HepG2 (cell line): Measurements from ENCODE around the gene MEA1. TPM values are rescaled to one million over a fixed set of nuclear protein-coding genes. Genes with fewer than 3 reads are reported as not detected.

Source experiments
- EEA1 ChIP-seq: sonication (generic); formaldehyde crosslinking; IDR thresholded peaks from 2 replicates; pipeline ENCODE4 v1.5.1; 2020; ENCODE audit warnings: mild to moderate bottlenecking, missing genetic modification reagents, borderline replicate concordance
- HES4 ChIP-seq: sonication (generic); formaldehyde crosslinking; IDR thresholded peaks from 2 replicates; pipeline ENCODE4 v1.9.0; 2021; ENCODE audit warnings: mild to moderate bottlenecking, missing genetic modification reagents, borderline replicate concordance
- HNF1A ChIP-seq, 2 experiments: sonication (generic) in 1 of 2; formaldehyde crosslinking in 1 of 2; IDR thresholded peaks; 2 replicates each; pipeline versions ENCODE4 v1.4.0 to v1.6.1; 2016 to 2020; ENCODE audit warnings: borderline replicate concordance in 1 of 2, low read depth in 1 of 2, mild to moderate bottlenecking in 1 of 2, missing genetic modification reagents in 1 of 2
- KAT2B ChIP-seq: fragments of 150-350 bp; IDR thresholded peaks from 2 replicates; pipeline ENCODE4 v1.6.1; 2014; ENCODE audit warnings: low read depth, low read length, borderline replicate concordance
- KDM5A ChIP-seq: fragments of 200-600 bp; sonication (generic); IDR thresholded peaks from 2 replicates; pipeline ENCODE4 v1.7.0; 2018; ENCODE audit warnings: antibody characterized with exemption, mild to moderate bottlenecking, low read length, borderline replicate concordance
- MEIS1 ChIP-seq: sonication (generic); formaldehyde crosslinking; IDR thresholded peaks from 2 replicates; pipeline ENCODE4 v1.9.0; 2021; ENCODE audit warnings: mild to moderate bottlenecking, missing genetic modification reagents, moderate library complexity, borderline replicate concordance
- RARA ChIP-seq: IDR thresholded peaks from 2 replicates; pipeline ENCODE4 v1.6.1; 2016; ENCODE audit warnings: missing genetic modification reagents, missing compliant biosample characterization
- SMARCE1 ChIP-seq: fragments of 450-650 bp; IDR thresholded peaks from 2 replicates; pipeline ENCODE4 v1.6.1; 2017; ENCODE audit warnings: borderline replicate concordance
- SOX13 ChIP-seq, 3 experiments: fragments of 450-650 bp in 1 of 3; sonication (generic) in 1 of 3; formaldehyde crosslinking in 1 of 3; IDR thresholded peaks in 2 of 3; conservative IDR thresholded peaks in 1 of 3; 2 replicates each; pipeline versions ENCODE4 v1.5.0 to v1.6.1; 2016 to 2020; ENCODE audit warnings: antibody characterized with exemption in 1 of 3, mild to moderate bottlenecking in 1 of 3, missing compliant biosample characterization in 1 of 3, missing genetic modification reagents in 1 of 3, moderate library complexity in 1 of 3
- TERF1 ChIP-seq: sonication (generic); formaldehyde crosslinking; IDR thresholded peaks from 2 replicates; pipeline ENCODE4 v1.8.0; 2022; ENCODE audit warnings: mild to moderate bottlenecking, missing genetic modification reagents, moderate library complexity
- TFE3 ChIP-seq: IDR thresholded peaks from 2 replicates; pipeline ENCODE4 v1.6.1; 2016
- TIGD3 ChIP-seq: sonication (generic); formaldehyde crosslinking; IDR thresholded peaks from 2 replicates; pipeline ENCODE4 v1.5.1; 2020; ENCODE audit warnings: mild to moderate bottlenecking, missing genetic modification reagents, borderline replicate concordance
- ZBTB38 ChIP-seq: sonication (generic); formaldehyde crosslinking; IDR thresholded peaks from 2 replicates; pipeline ENCODE4 v1.5.1; 2020; ENCODE audit warnings: mild to moderate bottlenecking, missing genetic modification reagents
- ZNF160 ChIP-seq: sonication (generic); formaldehyde crosslinking; IDR thresholded peaks from 2 replicates; pipeline ENCODE4 v1.8.0; 2022; ENCODE audit warnings: mild to moderate bottlenecking, inconsistent platforms, missing genetic modification reagents
- ZNF430 ChIP-seq: sonication (generic); formaldehyde crosslinking; IDR thresholded peaks from 2 replicates; pipeline ENCODE4 v1.9.0; 2021; ENCODE audit warnings: mild to moderate bottlenecking, missing genetic modification reagents
- ZNF549 ChIP-seq: sonication (generic); formaldehyde crosslinking; IDR thresholded peaks from 2 replicates; pipeline ENCODE4 v1.5.0; 2020; ENCODE audit warnings: missing genetic modification reagents
- ZNF572 ChIP-seq: sonication (generic); formaldehyde crosslinking; IDR thresholded peaks from 2 replicates; pipeline ENCODE4 v1.5.1; 2020; ENCODE audit warnings: mild to moderate bottlenecking, missing genetic modification reagents
- ZNF674 ChIP-seq: sonication (generic); formaldehyde crosslinking; IDR thresholded peaks from 2 replicates; pipeline ENCODE4 v1.5.0; 2020; ENCODE audit warnings: low read depth, mild to moderate bottlenecking, missing genetic modification reagents
- ZNF724P ChIP-seq: sonication (generic); formaldehyde crosslinking; IDR thresholded peaks from 2 replicates; pipeline ENCODE4 v1.8.0; 2022; ENCODE audit warnings: missing genetic modification reagents, borderline replicate concordance
- ZNF790 ChIP-seq: sonication (generic); formaldehyde crosslinking; IDR thresholded peaks from 2 replicates; pipeline ENCODE4 v1.8.0; 2022; ENCODE audit warnings: missing genetic modification reagents, mild to moderate bottlenecking, borderline replicate concordance
- ZNF879 ChIP-seq: sonication (generic); formaldehyde crosslinking; IDR thresholded peaks from 2 replicates; pipeline ENCODE4 v1.8.1; 2023; ENCODE audit warnings: missing genetic modification reagents
- polyA plus RNA-seq, 8 experiments: library from polyadenylated mRNA; depleted of rRNA in 3 of 8; stranded (reverse) in 7 of 8; unstranded in 1 of 8; fragments of >200 nt; fragmentation: Illumina TruSeq in 4 of 8; extraction: Trizol in 4 of 8; gene quantifications; 2 replicates each; pipeline versions ENCODE4 v1.2.1 to v1.2.3, GENCODE V29; 2011 to 2016; ENCODE audit warnings: low read depth in 4 of 8, missing spikeins in 1 of 8, mixed read lengths in 1 of 8; ENCODE audit not compliant: insufficient read depth in 1 of 8
- total RNA-seq, 5 experiments: library from RNA; depleted of rRNA; stranded (reverse); fragments of >200 nt; fragmentation: Illumina TruSeq; extraction: Trizol; gene quantifications; 2 replicates each; pipeline ENCODE4 v1.2.3, GENCODE V29; 2016; ENCODE audit warnings: low read depth in 1 of 5

Gene MEA1
- total and polyA plus RNA-seq, 2 of the 13 experiments (the other 11 are each of a cell fraction or from before 2014, with no cell fraction given): 75.6 to 86.2 TPM

GRCh38 chr6:43014434-43014909 lies 726 bp upstream of the MEA1 start (continued):
- TF ChIP-seq HNF1A (IDR thresholded peaks at IDR 0.05; ENCODE audit: low read depth) (no peak), HNF1A (CRISPR knock-in tag; IDR thresholded peaks at IDR 0.05; ENCODE audit: borderline replicate concordance) (no peak), ZNF160 (CRISPR knock-in tag) (0 out of 2 replicates have a peak, but pooled peaks have one; percentile 4), KAT2B (no peak), ZNF724P (CRISPR knock-in tag) (no peak), ZNF549 (no peak), ZNF674 (CRISPR knock-in tag) (no peak), EEA1 (0 out of 2 replicates have a peak, but pooled peaks have one; percentile 42), ZNF790 (CRISPR knock-in tag) (0 out of 2 replicates have a peak, but pooled peaks have one; percentile 2), SOX13 (IDR thresholded peaks at IDR 0.05) (no peak), SOX13 (CRISPR knock-in tag; conservative IDR thresholded peaks at IDR 0.05 in 1 of 2, IDR thresholded peaks at IDR 0.05 in 1 of 2) (no peak), KDM5A (peak; percentile 46; the same call in 1 of the 2 replicates), RARA (no peak), MEIS1 (CRISPR knock-in tag) (0 out of 2 replicates have a peak, but pooled peaks have one; percentile 12), ZNF430 (CRISPR knock-in tag) (0 out of 2 replicates have a peak, but pooled peaks have one; percentile 13), HES4 (CRISPR knock-in tag) (0 out of 2 replicates have a peak, but pooled peaks have one; percentile 25), SMARCE1 (no peak), ZNF572 (CRISPR knock-in tag) (0 out of 2 replicates have a peak, but pooled peaks have one; percentile 5), ZNF879 (CRISPR knock-in tag) (no peak), TERF1 (CRISPR knock-in tag) (no peak), TIGD3 (CRISPR knock-in tag) (no peak), ZBTB38 (no peak), TFE3 (CRISPR knock-in tag) (no peak)
